Brain microvascular endothelial cell (primary cell): ENCODE measurements around the gene SYT7.

Experiments
- DNase-seq: peaks from one replicate; pipeline ENCODE4 v3.0.0-alpha.2; 2020
- H3K27ac ChIP-seq: fragments of 250-450 bp; sonication (Bioruptor Pico); 2 replicates; pipeline ENCODE4 v1.5.1; 2020; ENCODE audit warnings: mild to moderate bottlenecking, moderate library complexity
- H3K27me3 ChIP-seq: fragments of 250-450 bp; sonication (Bioruptor Pico); replicated peaks from 2 replicates; pipeline ENCODE4 v1.5.1; 2020; ENCODE audit warnings: mild to moderate bottlenecking
- H3K36me3 ChIP-seq: fragments of 250-450 bp; sonication (Bioruptor Pico); replicated peaks from 2 replicates; pipeline ENCODE4 v1.5.1; 2020; ENCODE audit warnings: mild to moderate bottlenecking
- H3K4me3 ChIP-seq: 2 replicates; pipeline ENCODE4 v1.5.1; 2011; ENCODE audit warnings: low read depth, mild to moderate bottlenecking, control low read depth, low read length, moderate library complexity
- CTCF ChIP-seq: IDR thresholded peaks from 2 replicates; pipeline ENCODE4 v1.5.1; 2011; ENCODE audit warnings: low read depth, mild to moderate bottlenecking, moderate library complexity, low read length, control low read depth, inconsistent platforms; ENCODE audit errors: missing control alignments
- in situ Hi-C: cut with HindIII; loops from 2 replicates; pipeline ENCODE4 v1.10.0; 2017; ENCODE audit warnings: low sequenced_read_pairs, low pct_ligation_motif_present

Gene SYT7

GRCh38 chr11:61549662-61550568 is 31.0 kb downstream of the SYT7 start:
- Histone ChIP-seq H3K36me3 (no peaks in the 10 kb centered on the region), H3K27ac (no peak overlapping the region), H3K4me3 (no peak overlapping the region), H3K27me3 (peaks cover 25% of the 10 kb centered on the region)
- DNase-seq, result no peak
- in situ Hi-C loops, result no loop called here
- TF ChIP-seq CTCF, result no peak

GRCh38 chr11:61549177-61549576 is 31.7 kb downstream of the SYT7 start:
- no peak for DNase-seq
- in situ Hi-C loops, result no loop called here
- Histone ChIP-seq H3K4me3 (no peak overlapping the region), H3K36me3 (no peaks in the 10 kb centered on the region), H3K27ac (no peak overlapping the region), H3K27me3 (peaks cover 17% of the 10 kb centered on the region)
- TF ChIP-seq CTCF, result no peak

GRCh38 chr11:61547246-61547645 is 33.6 kb downstream of the SYT7 start:
- H3K27me3 ChIP-seq, result peaks cover 1% of the 10 kb centered on the region
- no peak for TF ChIP-seq CTCF
- no peak for DNase-seq
- no peak overlapping the region for H3K27ac ChIP-seq
- in situ Hi-C loops, result no loop called here
- no peaks in the 10 kb centered on the region for H3K36me3 ChIP-seq
- H3K4me3 ChIP-seq, result no peak overlapping the region

- peaks cover 1% of the 10 kb centered on the region for H3K27me3 ChIP-seq
- no peak overlapping the region for H3K4me3 ChIP-seq
- no peaks in the 10 kb centered on the region for H3K36me3 ChIP-seq
- H3K27ac ChIP-seq, result no peak overlapping the region
- in situ Hi-C loops, result no loop called here
- no peak for DNase-seq
- TF ChIP-seq CTCF, result no peak
Observed at GRCh38 chr11:61546663-61547062, 34.2 kb downstream of the SYT7 start.

GRCh38 chr11:61545921-61546320 is 35.0 kb downstream of the SYT7 start:
- H3K27ac ChIP-seq, result no peak overlapping the region
- no peak for TF ChIP-seq CTCF
- no peak overlapping the region for H3K4me3 ChIP-seq
- in situ Hi-C loops, result no loop called here
- no peak for DNase-seq
- no peaks in the 10 kb centered on the region for H3K36me3 ChIP-seq
- H3K27me3 ChIP-seq, result peaks cover 3% of the 10 kb centered on the region
